ENCODE measurements around the gene DGKG. TPM values are rescaled to one million over a fixed set of nuclear protein-coding genes. Genes with fewer than 3 reads are reported as not detected.

DGKG gene
- polyA plus RNA-seq, 1 of the 3 experiments (the other 2 are of a cell fraction): 0.12 TPM

GRCh38 chr3:186308549-186308948 lies 53.5 kb downstream of the DGKG start (continued):
- TF ChIP-seq, protein P1, sequence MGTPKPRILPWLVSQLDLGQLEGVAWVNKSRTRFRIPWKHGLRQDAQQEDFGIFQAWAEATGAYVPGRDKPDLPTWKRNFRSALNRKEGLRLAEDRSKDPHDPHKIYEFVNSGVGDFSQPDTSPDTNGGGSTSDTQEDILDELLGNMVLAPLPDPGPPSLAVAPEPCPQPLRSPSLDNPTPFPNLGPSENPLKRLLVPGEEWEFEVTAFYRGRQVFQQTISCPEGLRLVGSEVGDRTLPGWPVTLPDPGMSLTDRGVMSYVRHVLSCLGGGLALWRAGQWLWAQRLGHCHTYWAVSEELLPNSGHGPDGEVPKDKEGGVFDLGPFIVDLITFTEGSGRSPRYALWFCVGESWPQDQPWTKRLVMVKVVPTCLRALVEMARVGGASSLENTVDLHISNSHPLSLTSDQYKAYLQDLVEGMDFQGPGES (IDR thresholded peaks at IDR 0.05; ENCODE audit: low read depth, low read length): no peak
- no peak for TF ChIP-seq FOXJ3 (CRISPR knock-in tag; IDR thresholded peaks at IDR 0.05)
- TF ChIP-seq MAX (IDR thresholded peaks at IDR 0.05; ENCODE audit: low read depth): no peak
- no peak for TF ChIP-seq FOSL2 (IDR thresholded peaks at IDR 0.05; ENCODE audit: borderline replicate concordance, low read depth)
- no peak for TF ChIP-seq YY1 (IDR thresholded peaks at IDR 0.05; ENCODE audit: low read depth)
- TF ChIP-seq EZH2phosphoT487 (IDR thresholded peaks at IDR 0.05; ENCODE audit: borderline replicate concordance, low read depth): no peak

DNA sequence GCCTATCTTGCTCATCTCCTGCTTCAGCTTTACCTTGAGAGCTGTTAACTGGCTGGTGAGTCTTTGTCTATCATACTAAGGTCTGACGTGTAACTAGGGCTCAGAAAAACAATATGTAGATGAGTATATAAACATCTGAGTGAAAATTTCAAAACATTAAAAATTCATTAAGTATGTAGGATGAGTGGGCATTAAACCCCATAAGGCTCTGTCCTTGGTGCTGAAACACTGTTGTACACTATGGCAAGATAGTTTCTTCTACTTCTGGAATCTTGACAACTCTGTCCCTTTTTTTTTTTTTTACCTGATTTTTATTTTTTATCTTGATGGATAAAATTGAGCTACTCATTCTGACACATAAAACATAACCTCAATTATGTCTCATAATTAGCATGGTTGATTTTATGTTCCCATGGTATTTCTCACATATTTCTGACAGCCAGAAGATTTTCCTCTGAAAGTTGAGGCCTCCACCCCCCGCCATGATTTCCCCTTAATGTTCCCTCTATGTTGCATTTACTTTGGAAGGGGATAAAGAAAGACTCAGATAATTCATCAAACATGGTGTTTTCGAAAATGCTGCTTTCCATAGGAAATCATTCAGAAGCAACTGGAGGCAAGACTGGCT lies 54.3 kb downstream of the DGKG start:
- CTCF ChIA-PET: interaction anchor here (1.1 to 2.4 kb wide), 4 partner anchors 11 to 136 kb away, joined by 3 to 10 read pairs (median 4); no protein-coding TSS in a partner anchor
- POLR2A ChIA-PET: interaction anchor here (1.7 kb wide), 1 partner anchor 199 kb away, joined by 3 read pairs; the partner anchor contains the start of gene ETV5
- Histone ChIP-seq H3K27me3 (ENCODE audit: insufficient read depth) (0 out of 2 replicates have a peak, but pooled peaks cover 12% of the 10 kb centered on the region), H3K4me3 (ENCODE audit: low read depth in 2 of 2, low read length in 1 of 2) (no peak overlapping the region), H3K4me2 (no peak overlapping the region), H3K27ac (ENCODE audit: low read depth in 2 of 2, low read length in 1 of 2) (peak overlapping the region in 1 of 2 experiments; percentile 83; a peak in 3 of 4 replicates), H4K20me1 (ENCODE audit: insufficient read depth) (no peaks in the 10 kb centered on the region), H3K9me3 (no peaks in the 10 kb centered on the region), H2AFZ (ENCODE audit: low read depth) (no peak overlapping the region), H3F3A (replicated peaks; ENCODE audit: insufficient read depth) (no peaks in the 10 kb centered on the region), H3K9me2 (no peaks in the 10 kb centered on the region), H3K4me1 (ENCODE audit: control insufficient read depth in 1 of 2, insufficient read depth in 2 of 2, low read depth in 1 of 2, low read length in 1 of 2) (peaks cover 0 to 2% of the 10 kb centered on the region in 2 experiments; a peak in 2 of 4 replicates), H3K9ac (no peak overlapping the region), H3K79me2 (ENCODE audit: insufficient read depth) (no peaks in the 10 kb centered on the region), H3K36me3 (replicated peaks in 1 of 2; ENCODE audit: control insufficient read depth in 1 of 2, insufficient read depth in 2 of 2, low read length in 1 of 2) (no peaks in the 10 kb centered on the region)
- TF ChIP-seq EZH2phosphoT487 (IDR thresholded peaks at IDR 0.05; ENCODE audit: borderline replicate concordance, low read depth) (no peak), REST (IDR thresholded peaks at IDR 0.05; ENCODE audit: low read depth, low read length) (peak; percentile 91)
- TF ChIP-seq, protein P2, sequence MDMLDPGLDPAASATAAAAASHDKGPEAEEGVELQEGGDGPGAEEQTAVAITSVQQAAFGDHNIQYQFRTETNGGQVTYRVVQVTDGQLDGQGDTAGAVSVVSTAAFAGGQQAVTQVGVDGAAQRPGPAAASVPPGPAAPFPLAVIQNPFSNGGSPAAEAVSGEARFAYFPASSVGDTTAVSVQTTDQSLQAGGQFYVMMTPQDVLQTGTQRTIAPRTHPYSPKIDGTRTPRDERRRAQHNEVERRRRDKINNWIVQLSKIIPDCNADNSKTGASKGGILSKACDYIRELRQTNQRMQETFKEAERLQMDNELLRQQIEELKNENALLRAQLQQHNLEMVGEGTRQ (IDR thresholded peaks at IDR 0.05; ENCODE audit: borderline replicate concordance, low read depth, low read length): no peak
- WGBS (ENCODE audit: low lambda C conversion rate): 14% methylated on average over 3 of the region's 3 CpGs
- no peak for DNase-seq
